A673 (cell line): Measurements from ENCODE around the gene LPCAT2.

Experiments used
- CTCF ChIP-seq: fragments of 300-800, 200-600 bp; sonication (generic); conservative IDR thresholded peaks from 2 replicates; pipeline ENCODE4 v1.5.1; 2017; ENCODE audit warnings: low read depth, mild to moderate bottlenecking, antibody characterized with exemption, low read length, moderate library complexity, mixed read lengths
- EZH2 ChIP-seq: fragments of 200-600 bp; sonication (generic); IDR thresholded peaks from 2 replicates; pipeline ENCODE4 v1.6.1; 2017; ENCODE audit warnings: borderline replicate concordance, low read depth, mild to moderate bottlenecking, mixed read lengths, antibody characterized with exemption, low read length; ENCODE audit not compliant: poor library complexity, severe bottlenecking

- TF ChIP-seq CTCF (no peak), EZH2 (no peak)
Measured at GRCh38 chr16:55506083-55506482, 2.8 kb upstream of the LPCAT2 start.
